Measurements from ENCODE around the gene ZNF804B.

Gene ZNF804B

GRCh38 chr7:88969167-88969566 is 209.7 kb downstream of the ZNF804B start:
- DNase-seq (ENCODE audit: low spot score): no peak

GRCh38 chr7:88985295-88985694 is 225.8 kb downstream of the ZNF804B start:
- DNase-seq (ENCODE audit: low spot score): no peak

- DNase-seq (ENCODE audit: low spot score): no peak
Measured at GRCh38 chr7:89001306-89001705, 241.8 kb downstream of the ZNF804B start.

GRCh38 chr7:89002981-89003956 is 243.8 kb downstream of the ZNF804B start:
- no peak for DNase-seq (ENCODE audit: low spot score)

GRCh38 chr7:89012016-89012415 is 252.5 kb downstream of the ZNF804B start:
- DNase-seq (ENCODE audit: low spot score): no peak

GRCh38 chr7:89017695-89018094 is 258.2 kb downstream of the ZNF804B start:
- DNase-seq (ENCODE audit: low spot score): no peak

- DNase-seq (ENCODE audit: low spot score): no peak
Measured at GRCh38 chr7:89021741-89022140, 262.2 kb downstream of the ZNF804B start.

GRCh38 chr7:89023206-89023605 is 263.7 kb downstream of the ZNF804B start:
- DNase-seq (ENCODE audit: low spot score): no peak

- DNase-seq (ENCODE audit: low spot score): no peak
Measured at GRCh38 chr7:89023877-89024276, 264.4 kb downstream of the ZNF804B start.

- no peak for DNase-seq (ENCODE audit: low spot score)
Measured at GRCh38 chr7:89027781-89028180, 268.3 kb downstream of the ZNF804B start.

- no peak for DNase-seq (ENCODE audit: low spot score)
Measured at GRCh38 chr7:89028319-89028718, 268.8 kb downstream of the ZNF804B start.

GRCh38 chr7:89029864-89030263 is 270.4 kb downstream of the ZNF804B start:
- DNase-seq (ENCODE audit: low spot score): no peak

GRCh38 chr7:89041240-89041639 is 281.7 kb downstream of the ZNF804B start:
- no peak for DNase-seq (ENCODE audit: low spot score)

- DNase-seq (ENCODE audit: low spot score): no peak
Measured at GRCh38 chr7:89042940-89043339, 283.4 kb downstream of the ZNF804B start.

- no peak for DNase-seq (ENCODE audit: low spot score)
Measured at GRCh38 chr7:89049043-89049442, 289.5 kb downstream of the ZNF804B start.

- no peak for DNase-seq (ENCODE audit: low spot score)
Measured at GRCh38 chr7:89053130-89053529, 293.6 kb downstream of the ZNF804B start.

- DNase-seq (ENCODE audit: low spot score): no peak
Measured at GRCh38 chr7:89054361-89054760, 294.9 kb downstream of the ZNF804B start.

- DNase-seq (ENCODE audit: low spot score): no peak
Measured at GRCh38 chr7:89060234-89060633, 300.7 kb downstream of the ZNF804B start.

- no peak for DNase-seq (ENCODE audit: low spot score)
Measured at GRCh38 chr7:89064831-89065230, 305.3 kb downstream of the ZNF804B start.

- no peak for DNase-seq (ENCODE audit: low spot score)
Measured at GRCh38 chr7:89067048-89067447, 307.5 kb downstream of the ZNF804B start.

GRCh38 chr7:89072081-89072480 is 312.6 kb downstream of the ZNF804B start:
- no peak for DNase-seq (ENCODE audit: low spot score)

GRCh38 chr7:89073776-89074175 is 314.3 kb downstream of the ZNF804B start:
- DNase-seq (ENCODE audit: low spot score): no peak

GRCh38 chr7:89077992-89078391 is 318.5 kb downstream of the ZNF804B start:
- no peak for DNase-seq (ENCODE audit: low spot score)

- DNase-seq (ENCODE audit: low spot score): no peak
Measured at GRCh38 chr7:89085580-89085979, 326.1 kb downstream of the ZNF804B start.
